HEK293 (cell line): Measurements from ENCODE around the gene ATP6V0C.

Experiments
- BCL11B ChIP-seq: fragments of 450-650 bp; formaldehyde crosslinking; IDR thresholded peaks from 2 replicates; pipeline ENCODE4 v1.5.1; 2016; ENCODE audit warnings: low read depth, missing biosample characterization, missing genetic modification characterization
- BCL6B ChIP-seq: fragments of 450-650 bp; formaldehyde crosslinking; IDR thresholded peaks from 2 replicates; pipeline ENCODE4 v1.5.1; 2017; ENCODE audit warnings: missing biosample characterization, missing genetic modification characterization
- FEZF1 ChIP-seq: fragments of 450-650 bp; formaldehyde crosslinking; IDR thresholded peaks from 2 replicates; pipeline ENCODE4 v1.5.1; 2016; ENCODE audit warnings: missing biosample characterization, missing genetic modification characterization
- GFI1B ChIP-seq: fragments of 450-650 bp; formaldehyde crosslinking; IDR thresholded peaks from 2 replicates; pipeline ENCODE4 v1.5.1; 2016; ENCODE audit warnings: missing biosample characterization, missing genetic modification characterization
- HIC1 ChIP-seq: fragments of 450-650 bp; formaldehyde crosslinking; IDR thresholded peaks from 2 replicates; pipeline ENCODE4 v1.5.1; 2016; ENCODE audit warnings: missing biosample characterization, missing genetic modification characterization
- HOXD13 ChIP-seq: sonication (generic); formaldehyde crosslinking; IDR thresholded peaks from 2 replicates; pipeline ENCODE4 v1.8.0; 2022; ENCODE audit warnings: missing genetic modification reagents, borderline replicate concordance
- MZF1 ChIP-seq: fragments of 450-650 bp; formaldehyde crosslinking; IDR thresholded peaks from 2 replicates; pipeline ENCODE4 v1.5.1; 2017; ENCODE audit warnings: missing biosample characterization, missing genetic modification characterization, borderline replicate concordance
- PRDM10 ChIP-seq: fragments of 450-650 bp; formaldehyde crosslinking; IDR thresholded peaks from 2 replicates; pipeline ENCODE4 v1.5.1; 2016; ENCODE audit warnings: missing biosample characterization, missing genetic modification characterization
- ZBTB17 ChIP-seq: fragments of 450-650 bp; formaldehyde crosslinking; IDR thresholded peaks from 2 replicates; pipeline ENCODE4 v1.5.1; 2016; ENCODE audit warnings: missing biosample characterization, missing genetic modification characterization
- ZFP3 ChIP-seq: fragments of 450-650 bp; formaldehyde crosslinking; IDR thresholded peaks from 2 replicates; pipeline ENCODE4 v1.5.1; 2016; ENCODE audit warnings: low read depth, missing biosample characterization, missing genetic modification characterization
- ZIC2 ChIP-seq: fragments of 450-650 bp; formaldehyde crosslinking; IDR thresholded peaks from 2 replicates; pipeline ENCODE4 v1.5.1; 2016; ENCODE audit warnings: missing biosample characterization, missing genetic modification characterization
- ZNF10 ChIP-seq: fragments of 450-650 bp; formaldehyde crosslinking; IDR thresholded peaks from 2 replicates; pipeline ENCODE4 v1.5.1; 2017; ENCODE audit warnings: missing biosample characterization, missing genetic modification characterization
- ZNF114 ChIP-seq: fragments of 450-650 bp; formaldehyde crosslinking; IDR thresholded peaks from 2 replicates; pipeline ENCODE4 v1.5.0; 2017; ENCODE audit warnings: missing biosample characterization, missing genetic modification characterization
- ZNF140 ChIP-seq: fragments of 450-650 bp; formaldehyde crosslinking; IDR thresholded peaks from 2 replicates; pipeline ENCODE4 v1.5.1; 2016; ENCODE audit warnings: missing biosample characterization, missing genetic modification characterization
- ZNF155 ChIP-seq: fragments of 450-650 bp; formaldehyde crosslinking; IDR thresholded peaks from 2 replicates; pipeline ENCODE4 v1.5.1; 2016; ENCODE audit warnings: missing biosample characterization, missing genetic modification characterization
- ZNF19 ChIP-seq: fragments of 450-650 bp; formaldehyde crosslinking; IDR thresholded peaks from 2 replicates; pipeline ENCODE4; 2016; ENCODE audit warnings: missing biosample characterization, missing genetic modification characterization, low read depth
- ZNF221 ChIP-seq: fragments of 450-650 bp; formaldehyde crosslinking; IDR thresholded peaks from 2 replicates; pipeline ENCODE4 v1.5.1; 2017; ENCODE audit warnings: missing biosample characterization, missing genetic modification characterization, borderline replicate concordance
- ZNF23 ChIP-seq: fragments of 450-650 bp; formaldehyde crosslinking; IDR thresholded peaks from 2 replicates; pipeline ENCODE4 v1.5.1; 2016; ENCODE audit warnings: missing biosample characterization, missing genetic modification characterization, borderline replicate concordance
- ZNF239 ChIP-seq: fragments of 450-650 bp; formaldehyde crosslinking; IDR thresholded peaks from 2 replicates; pipeline ENCODE4 v1.5.1; 2016; ENCODE audit warnings: missing biosample characterization, missing genetic modification characterization
- ZNF280D ChIP-seq: fragments of 450-650 bp; formaldehyde crosslinking; IDR thresholded peaks from 2 replicates; pipeline ENCODE4 v1.5.1; 2016; ENCODE audit warnings: missing biosample characterization, missing genetic modification characterization
- ZNF292 ChIP-seq: fragments of 450-650 bp; formaldehyde crosslinking; IDR thresholded peaks from 2 replicates; pipeline ENCODE4 v1.5.1; 2016; ENCODE audit warnings: low read depth, missing biosample characterization, missing genetic modification characterization, borderline replicate concordance
- ZNF341 ChIP-seq: fragments of 450-650 bp; formaldehyde crosslinking; IDR thresholded peaks from 2 replicates; pipeline ENCODE4; 2016; ENCODE audit warnings: low read depth, missing biosample characterization, missing genetic modification characterization
- ZNF354C ChIP-seq: fragments of 450-650 bp; formaldehyde crosslinking; IDR thresholded peaks from 2 replicates; pipeline ENCODE4 v1.5.1; 2016; ENCODE audit warnings: missing biosample characterization, missing genetic modification characterization, low read depth, borderline replicate concordance
- ZNF488 ChIP-seq: fragments of 450-650 bp; formaldehyde crosslinking; IDR thresholded peaks from 2 replicates; pipeline ENCODE4 v1.5.1; 2016; ENCODE audit warnings: missing biosample characterization, missing genetic modification characterization
- ZNF521 ChIP-seq: fragments of 450-650 bp; formaldehyde crosslinking; IDR thresholded peaks from 2 replicates; pipeline ENCODE4 v1.5.1; 2017; ENCODE audit warnings: missing biosample characterization, mild to moderate bottlenecking, missing genetic modification characterization
- ZNF621 ChIP-seq: fragments of 450-650 bp; formaldehyde crosslinking; IDR thresholded peaks from 2 replicates; pipeline ENCODE4 v1.5.1; 2017; ENCODE audit warnings: missing biosample characterization, missing genetic modification characterization
- ZNF658 ChIP-seq: fragments of 450-650 bp; formaldehyde crosslinking; IDR thresholded peaks from 2 replicates; pipeline ENCODE4; 2016; ENCODE audit warnings: missing biosample characterization, missing genetic modification characterization
- ZNF768 ChIP-seq: fragments of 450-650 bp; formaldehyde crosslinking; IDR thresholded peaks from 2 replicates; pipeline ENCODE4 v1.5.1; 2018; ENCODE audit warnings: missing biosample characterization, mild to moderate bottlenecking, missing genetic modification characterization
- ZNF785 ChIP-seq: fragments of 450-650 bp; formaldehyde crosslinking; IDR thresholded peaks from 2 replicates; pipeline ENCODE4 v1.5.1; 2016; ENCODE audit warnings: missing biosample characterization, missing genetic modification characterization
- ZXDB ChIP-seq: fragments of 450-650 bp; formaldehyde crosslinking; IDR thresholded peaks from 2 replicates; pipeline ENCODE4 v1.5.1; 2016; ENCODE audit warnings: missing biosample characterization, missing genetic modification characterization

Gene ATP6V0C

GRCh38 chr16:2500918-2501750 lies 12.6 kb upstream of the ATP6V0C start (continued):
- TF ChIP-seq HIC1 (tag by site-specific recombination) (peak; percentile 77), ZBTB17 (tag by site-specific recombination) (peak; percentile 79), GFI1B (tag by site-specific recombination) (no peak), ZNF341 (tag by site-specific recombination) (no peak), ZNF140 (tag by site-specific recombination) (no peak), ZNF280D (no peak), ZNF488 (tag by site-specific recombination) (no peak), ZNF19 (tag by site-specific recombination) (no peak), ZNF114 (tag by site-specific recombination) (no peak), ZNF658 (tag by site-specific recombination) (no peak), BCL11B (tag by site-specific recombination) (no peak), HOXD13 (CRISPR knock-in tag) (no peak), ZFP3 (no peak), ZNF621 (tag by site-specific recombination) (no peak), ZNF521 (tag by site-specific recombination) (no peak), ZNF10 (no peak), ZNF768 (no peak), ZNF221 (tag by site-specific recombination) (no peak), BCL6B (no peak), MZF1 (tag by site-specific recombination) (no peak), ZNF23 (no peak), ZNF239 (tag by site-specific recombination) (no peak), ZIC2 (peak; percentile 76), FEZF1 (no peak), ZXDB (tag by site-specific recombination) (peak; percentile 72), ZNF354C (no peak), PRDM10 (tag by site-specific recombination) (peak; percentile 70), ZNF155 (tag by site-specific recombination) (no peak), ZNF785 (tag by site-specific recombination) (no peak), ZNF292 (no peak)
